ENCODE measurements around the gene GALNT16. TPM values are rescaled to one million over a fixed set of nuclear protein-coding genes. Genes with fewer than 3 reads are reported as not detected.
"Not testable (repeated sequence)": the region's sequence is repeated elsewhere in the genome, so short reads cannot be mapped to it uniquely, and the experiment has no call there.

The GALNT16 gene
- 10 to 100 TPM; 18.2 to 23.4 TPM for total RNA-seq
- long read RNA-seq, donor 1, full-length matches to known transcripts = 8 of 15 reads
- long read RNA-seq, donor 1, partial matches to known transcripts = 3 of 15 reads
- long read RNA-seq, donor 1, other reads (novel, unspliced or antisense) = 4 of 15 reads
- long read RNA-seq, donor 2, full-length matches to known transcripts = 14 of 30 reads
- long read RNA-seq, donor 2, partial matches to known transcripts = 4 of 30 reads
- long read RNA-seq, donor 2, other reads (novel, unspliced or antisense) = 12 of 30 reads

GRCh38 chr14:69259527-69260189, at the start of gene GALNT16:
Gene GALNT16, plus strand, starts transcription at chr14:69260158. Its CDS starts 133 bp downstream, at chr14:69260291.
- intact Hi-C loops (cut with DNase I) = no loop called here
- DNase-seq (ENCODE audit: low spot score) = peak; percentile 82

GRCh38 chr14:69214393-69214792, 45.6 kb upstream of the GALNT16 start:
- no peak for DNase-seq (ENCODE audit: low spot score)
- intact Hi-C loops (cut with DNase I) = no loop called here

- intact Hi-C loops (cut with DNase I); DNase-seq (ENCODE audit: low spot score): not testable (repeated sequence)
Measured at GRCh38 chr14:69217663-69218062, 42.3 kb upstream of the GALNT16 start.

- intact Hi-C loops (cut with DNase I) = no loop called here
- DNase-seq (ENCODE audit: low spot score) = no peak
Measured at GRCh38 chr14:69224946-69225345, 35.0 kb upstream of the GALNT16 start.

- intact Hi-C loops (cut with DNase I) = no loop called here
- DNase-seq (ENCODE audit: low spot score) = no peak
Measured at GRCh38 chr14:69226178-69226577, 33.8 kb upstream of the GALNT16 start.

- DNase-seq (ENCODE audit: low spot score) = no peak
- intact Hi-C loops (cut with DNase I) = no loop called here
Measured at GRCh38 chr14:69226736-69227135, 33.2 kb upstream of the GALNT16 start.

GRCh38 chr14:69231486-69231885, 28.5 kb upstream of the GALNT16 start:
- intact Hi-C loops (cut with DNase I) = no loop called here
- DNase-seq (ENCODE audit: low spot score) = no peak

GRCh38 chr14:69232388-69232787, 27.6 kb upstream of the GALNT16 start:
- DNase-seq (ENCODE audit: low spot score) = no peak
- intact Hi-C loops (cut with DNase I) = no loop called here

- no peak for DNase-seq (ENCODE audit: low spot score)
- intact Hi-C loops (cut with DNase I) = no loop called here
Measured at GRCh38 chr14:69234106-69234505, 25.9 kb upstream of the GALNT16 start.

GRCh38 chr14:69235708-69236107, 24.2 kb upstream of the GALNT16 start:
- intact Hi-C loops (cut with DNase I) = no loop called here

GRCh38 chr14:69237142-69237541, 22.8 kb upstream of the GALNT16 start:
- no peak for DNase-seq (ENCODE audit: low spot score)
- intact Hi-C loops (cut with DNase I) = no loop called here

More at GRCh38 chr14:69235708-69236107, 24.2 kb upstream of the GALNT16 start:
- DNase-seq (ENCODE audit: low spot score) = no peak

GRCh38 chr14:69237584-69237983, 22.4 kb upstream of the GALNT16 start:
- DNase-seq (ENCODE audit: low spot score) = no peak
- intact Hi-C loops (cut with DNase I) = no loop called here

- intact Hi-C loops (cut with DNase I) = no loop called here
- no peak for DNase-seq (ENCODE audit: low spot score)
Measured at GRCh38 chr14:69238883-69239282, 21.1 kb upstream of the GALNT16 start.

GRCh38 chr14:69240527-69241173, 19.3 kb upstream of the GALNT16 start:
- intact Hi-C loops (cut with DNase I) = loop anchor here (5.0 to 10.0 kb wide), 5 partner anchors 122 to 334 kb away; partner anchors contain the start of gene CCDC177 (in 1 of the 2)
- no peak for DNase-seq (ENCODE audit: low spot score)

- intact Hi-C loops (cut with DNase I) = loop anchor here (5.0 to 10.0 kb wide), 5 partner anchors 121 to 333 kb away; partner anchors contain the start of gene CCDC177 (in 1 of the 2)
- DNase-seq (ENCODE audit: low spot score) = no peak
Measured at GRCh38 chr14:69241577-69241976, 18.4 kb upstream of the GALNT16 start.

- no peak for DNase-seq (ENCODE audit: low spot score)
- intact Hi-C loops (cut with DNase I) = loop anchor here (5.0 to 10.0 kb wide), 5 partner anchors 120 to 332 kb away; partner anchors contain the start of gene CCDC177 (in 1 of the 2)
Measured at GRCh38 chr14:69242311-69243224, 17.4 kb upstream of the GALNT16 start.

GRCh38 chr14:69244946-69245345, 15.0 kb upstream of the GALNT16 start:
- no peak for DNase-seq (ENCODE audit: low spot score)
- intact Hi-C loops (cut with DNase I) = loop anchor here (5.0 to 10.0 kb wide), 5 partner anchors 117 to 330 kb away; partner anchors contain the start of gene CCDC177 (in 1 of the 2)

GRCh38 chr14:69246331-69246730, 13.6 kb upstream of the GALNT16 start:
- no peak for DNase-seq (ENCODE audit: low spot score)
- intact Hi-C loops (cut with DNase I) = loop anchor here in 1 of 2 donors (10.0 kb wide), 3 partner anchors 118 to 328 kb away; partner anchors contain the start of gene CCDC177
